Smooth muscle cell (in vitro differentiated cells): Measurements from ENCODE around the gene DLD. TPM values are rescaled to one million over a fixed set of nuclear protein-coding genes. Genes with fewer than 3 reads are reported as not detected.

Experiments
- DNase-seq: peaks from one replicate; lab custom pipeline; 2025; ENCODE audit not compliant: unreplicated experiment; lab: John Stamatoyannopoulos, UW
- H2AFZ ChIP-seq: fragments of 200-600 bp; sonication (generic); 2 replicates; pipeline ENCODE4 v1.6.0; 2016; ENCODE audit warnings: antibody characterized with exemption, low read depth, mild to moderate bottlenecking
- H3F3A ChIP-seq: fragments of 200-600 bp; sonication (generic); 2 replicates; pipeline ENCODE4 v1.6.0; 2017; ENCODE audit warnings: antibody characterized with exemption, low read depth
- H3K27ac ChIP-seq: fragments of 200-600 bp; sonication (generic); 2 replicates; pipeline ENCODE4 v1.5.1; 2016; ENCODE audit warnings: low read depth, mild to moderate bottlenecking
- H3K27me3 ChIP-seq: fragments of 200-600 bp; sonication (generic); 2 replicates; pipeline ENCODE4 v1.6.1; 2016; ENCODE audit warnings: low read depth, mild to moderate bottlenecking
- H3K36me3 ChIP-seq: fragments of 200-600 bp; sonication (generic); 2 replicates; pipeline ENCODE4 v1.5.1; 2016; ENCODE audit warnings: low read depth
- H3K4me1 ChIP-seq: fragments of 200-600 bp; sonication (generic); 2 replicates; pipeline ENCODE4 v1.5.1; 2016; ENCODE audit warnings: low read depth
- H3K4me2 ChIP-seq: fragments of 200-600 bp; sonication (generic); 2 replicates; pipeline ENCODE4 v1.6.0; 2016; ENCODE audit warnings: mild to moderate bottlenecking
- H3K4me3 ChIP-seq: fragments of 200-600 bp; sonication (generic); 2 replicates; pipeline ENCODE4 v1.5.1; 2016; ENCODE audit warnings: mild to moderate bottlenecking
- H3K79me2 ChIP-seq: fragments of 200-600 bp; sonication (generic); 2 replicates; pipeline ENCODE4 v1.6.0; 2016; ENCODE audit warnings: low read depth, mild to moderate bottlenecking
- H3K9ac ChIP-seq: fragments of 200-600 bp; sonication (generic); 2 replicates; pipeline ENCODE4 v1.6.0; 2016; ENCODE audit warnings: low read depth
- H3K9me3 ChIP-seq: fragments of 200-600 bp; sonication (generic); replicated peaks from 2 replicates; pipeline ENCODE4 v1.5.1; 2016; ENCODE audit warnings: low read depth
- H4K20me1 ChIP-seq: fragments of 200-600 bp; sonication (generic); 2 replicates; pipeline ENCODE4 v1.6.0; 2016; ENCODE audit warnings: low read depth
- CTCF ChIP-seq: fragments of 200-600 bp; sonication (generic); IDR thresholded peaks from 2 replicates; pipeline ENCODE4 v1.5.1; 2017; ENCODE audit warnings: borderline replicate concordance, mild to moderate bottlenecking, antibody characterized with exemption; ENCODE audit not compliant: insufficient read depth, poor library complexity, severe bottlenecking
- WGBS: methylation state at CpG from one replicate; pipeline ENCODE4 v1.1.7; 2016; ENCODE audit warnings: low lambda C conversion rate; 5-methylcytosine and 5-hydroxymethylcytosine counted together
- polyA plus RNA-seq: library from polyadenylated mRNA; unstranded; fragments of >200 nt; fragmentation: Nextera tagmentation; extraction: Ambion mirVana; gene quantifications from 2 replicates; pipeline ENCODE4 v1.2.1, GENCODE V29; 2016
- total RNA-seq: library from RNA; depleted of rRNA; stranded (reverse); fragments of >200 nt; gene quantifications from 2 replicates; pipeline ENCODE4 v1.2.3, GENCODE V29; 2014

DLD gene
- total and polyA plus RNA-seq, 2 experiments from 2014 or later, result 71.4 to 165 TPM

- H3K9me3 ChIP-seq, result no peaks in the 10 kb centered on the region
- no peak for TF ChIP-seq CTCF
- no peak overlapping the region for H3K27ac ChIP-seq
- DNase-seq, result no peak
- H3K27me3 ChIP-seq, result peaks cover 4% of the 10 kb centered on the region
- H3K9ac ChIP-seq, result no peak overlapping the region
- no peaks in the 10 kb centered on the region for H3K4me1 ChIP-seq
- no peak overlapping the region for H3K4me2 ChIP-seq
- no peaks in the 10 kb centered on the region for H4K20me1 ChIP-seq
- WGBS, result 46% methylated on average over 2 of the region's 2 CpGs
- no peak overlapping the region for H3K4me3 ChIP-seq
- H3F3A ChIP-seq, result no peaks in the 10 kb centered on the region
- H2AFZ ChIP-seq, result no peak overlapping the region
- H3K36me3 ChIP-seq, result no peaks in the 10 kb centered on the region
- H3K79me2 ChIP-seq, result no peaks in the 10 kb centered on the region
Measured at GRCh38 chr7:107876916-107877315, 14.1 kb upstream of the DLD start.

GRCh38 chr7:107877731-107878382 lies 13.1 kb upstream of the DLD start:
- DNase-seq, result no peak
- no peaks in the 10 kb centered on the region for H3K36me3 ChIP-seq
- no peak overlapping the region for H3K4me3 ChIP-seq
- no peaks in the 10 kb centered on the region for H3F3A ChIP-seq
- no peak overlapping the region for H3K9ac ChIP-seq
- H3K9me3 ChIP-seq, result no peaks in the 10 kb centered on the region
- H3K79me2 ChIP-seq, result no peaks in the 10 kb centered on the region
- peaks cover 6% of the 10 kb centered on the region for H3K27me3 ChIP-seq
- no peaks in the 10 kb centered on the region for H3K4me1 ChIP-seq
- WGBS, result 76% methylated on average over 5 of the region's 5 CpGs
- no peaks in the 10 kb centered on the region for H4K20me1 ChIP-seq
- no peak overlapping the region for H2AFZ ChIP-seq
- H3K27ac ChIP-seq, result no peak overlapping the region
- H3K4me2 ChIP-seq, result no peak overlapping the region
- TF ChIP-seq CTCF, result no peak

GRCh38 chr7:107878636-107879035 lies 12.3 kb upstream of the DLD start:
- Histone ChIP-seq H3K27me3 (peaks cover 6% of the 10 kb centered on the region), H3K9me3 (no peaks in the 10 kb centered on the region), H3K27ac (no peak overlapping the region), H4K20me1 (no peaks in the 10 kb centered on the region), H3K4me1 (no peaks in the 10 kb centered on the region), H3K79me2 (no peaks in the 10 kb centered on the region), H3K9ac (no peak overlapping the region), H3K4me2 (no peak overlapping the region), H3K36me3 (no peaks in the 10 kb centered on the region), H3F3A (no peaks in the 10 kb centered on the region), H2AFZ (no peak overlapping the region), H3K4me3 (no peak overlapping the region)
- 94% methylated on average over 3 of the region's 3 CpGs for WGBS
- no peak for TF ChIP-seq CTCF
- no peak for DNase-seq
